GM19239 (cell line): ENCODE results near the gene METRN.
A peak's percentile ranks its signal among the peaks of the same experiment; 100 is the strongest.

ENCODE experiments used
- DNase-seq: peaks from one replicate; pipeline ENCODE4 v3.0.0; 2011; ENCODE audit warnings: low spot score; ENCODE audit not compliant: insufficient read length
- FAIRE-seq: peaks from 2 replicates; lab custom pipeline; 2011; peaks lifted over from hg19 to GRCh38; lab: Jason Lieb, UNC

METRN gene

DNA sequence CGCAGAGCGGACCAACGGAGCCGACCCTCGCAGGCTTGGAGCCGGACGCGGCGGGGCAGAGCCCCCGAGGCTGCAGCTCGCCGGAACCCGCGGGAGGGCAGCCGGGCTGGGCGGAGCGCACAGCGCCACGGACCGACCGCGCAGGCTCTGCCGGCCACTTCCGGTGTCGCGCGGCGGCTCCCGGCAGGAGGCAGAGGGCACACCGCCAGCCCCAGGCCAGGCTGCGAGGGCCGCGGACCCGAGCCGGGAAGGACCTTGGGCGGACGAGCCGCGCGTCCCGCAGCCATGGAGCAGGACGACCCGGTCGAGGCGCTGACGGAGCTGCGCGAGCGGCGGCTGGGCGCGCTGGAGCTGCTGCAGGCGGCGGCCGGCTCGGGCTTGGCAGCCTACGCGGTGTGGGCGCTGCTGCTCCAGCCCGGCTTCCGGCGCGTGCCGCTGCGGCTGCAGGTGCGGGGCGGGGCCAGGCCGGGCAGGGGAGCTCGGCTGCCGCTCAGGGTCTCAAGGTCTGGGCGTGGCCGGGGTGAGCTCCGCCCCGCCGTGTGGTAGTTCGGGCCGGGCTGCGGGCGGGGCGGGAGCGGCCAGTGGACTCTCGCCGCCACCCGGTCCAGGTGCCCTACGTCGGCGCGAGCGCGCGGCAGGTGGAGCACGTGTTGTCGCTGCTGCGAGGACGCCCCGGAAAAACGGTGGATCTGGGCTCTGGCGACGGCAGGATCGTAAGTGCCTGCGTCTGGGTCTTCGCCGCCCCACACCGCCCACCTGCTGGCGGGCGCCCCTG lies 6.3 kb downstream of the METRN start, which contains the start of gene ANTKMT:
Gene ANTKMT (plus strand): TSS at position 157 of the 775 bp plus-strand sequence. CDS start 129 bp downstream, at position 286.
- FAIRE-seq: peak; percentile 93
- DNase-seq: peak; percentile 99

DNA sequence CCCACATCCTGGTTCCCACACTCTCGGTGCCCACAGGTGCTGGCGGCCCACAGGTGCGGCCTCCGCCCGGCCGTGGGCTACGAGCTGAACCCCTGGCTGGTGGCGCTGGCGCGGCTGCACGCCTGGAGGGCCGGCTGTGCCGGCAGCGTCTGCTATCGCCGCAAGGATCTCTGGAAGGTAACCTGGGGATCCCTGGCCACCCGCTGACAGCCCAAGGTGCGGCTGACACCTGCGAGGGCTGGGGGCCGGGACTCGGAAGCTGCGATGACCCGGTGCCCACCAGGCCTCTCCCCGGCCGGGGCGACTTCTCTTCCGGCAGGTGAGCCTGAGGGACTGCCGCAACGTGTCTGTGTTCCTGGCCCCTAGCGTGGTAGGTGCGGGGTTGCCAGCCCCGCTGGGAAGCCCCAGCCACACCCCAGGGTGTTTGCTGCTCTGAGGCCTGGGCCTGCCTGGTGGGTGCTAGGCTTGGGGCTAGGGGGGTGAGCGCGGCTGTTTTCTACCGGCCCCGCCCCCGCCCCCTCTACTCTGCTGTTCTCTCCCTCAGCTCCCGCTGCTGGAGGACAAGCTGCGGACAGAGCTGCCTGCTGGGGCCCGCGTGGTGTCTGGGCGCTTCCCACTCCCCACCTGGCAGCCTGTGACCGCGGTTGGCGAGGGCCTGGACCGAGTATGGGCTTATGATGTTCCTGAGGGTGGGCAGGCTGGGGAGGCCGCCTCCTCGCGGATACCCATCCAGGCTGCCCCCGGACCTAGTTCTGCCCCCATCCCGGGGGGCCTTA lies 7.0 kb downstream of the METRN start:
- DNase-seq: no peak

DNA sequence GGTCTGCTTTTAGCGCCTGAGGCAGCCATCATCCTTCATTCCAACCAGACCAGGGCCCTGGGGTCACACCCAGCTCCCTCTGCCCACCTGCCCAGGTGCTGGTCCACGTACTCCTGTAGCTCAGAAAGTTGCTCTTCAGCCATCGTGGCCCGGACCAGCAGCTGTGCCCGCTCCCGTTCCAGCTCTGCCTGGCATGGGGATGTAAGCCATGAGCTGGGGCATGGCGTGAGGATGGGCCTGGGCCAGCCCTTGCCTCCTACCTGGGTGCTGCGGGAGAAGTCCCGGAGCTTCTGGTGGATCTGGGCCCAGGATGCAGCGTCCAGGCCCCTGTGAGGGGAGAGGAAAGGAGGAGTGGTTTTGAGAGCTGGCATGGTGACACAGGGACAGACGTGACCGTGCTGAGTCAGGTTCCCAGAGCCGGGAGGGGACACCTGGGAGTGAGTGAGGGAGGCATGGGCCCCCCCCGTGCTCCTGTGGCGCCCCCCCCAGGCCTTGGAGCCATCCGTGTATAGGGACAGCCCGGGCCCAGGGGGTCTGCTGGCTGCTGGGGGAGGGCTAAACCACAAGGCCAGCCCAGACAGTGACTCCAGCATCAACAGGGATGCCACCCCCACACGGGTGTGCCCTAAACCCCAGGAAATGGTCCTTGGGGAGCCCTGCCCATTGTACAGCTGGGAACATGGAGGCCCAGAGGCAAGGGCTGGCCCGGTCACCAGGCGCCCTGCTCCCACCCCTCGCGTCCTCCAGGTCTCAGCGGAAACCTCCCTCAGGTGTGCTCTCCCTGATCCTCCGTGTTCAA lies 8.1 kb downstream of the METRN start:
- no peak for DNase-seq
- no peak for FAIRE-seq

More for the DNA sequence above, 7.0 kb downstream of the METRN start:
- no peak for FAIRE-seq

DNA sequence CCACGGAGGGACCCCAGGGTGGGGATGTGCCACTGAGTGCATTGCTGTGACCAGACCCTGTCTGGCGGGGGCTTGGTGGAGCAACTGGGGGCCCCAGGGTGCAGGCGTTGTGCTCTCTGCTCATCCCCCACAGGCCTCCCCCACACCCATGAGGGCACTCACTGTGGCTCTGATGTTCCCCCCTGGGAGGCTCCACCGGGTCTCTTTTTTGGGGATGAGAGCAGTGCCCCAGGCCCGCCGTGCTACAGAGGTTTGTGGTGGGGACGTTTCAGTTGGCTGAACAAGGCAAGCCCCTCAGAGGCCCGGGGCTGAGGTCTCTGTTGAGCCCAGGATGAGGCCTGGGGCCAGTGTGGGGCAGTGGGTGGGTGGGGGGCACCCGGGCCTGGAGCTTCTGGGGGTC lies 8.8 kb downstream of the METRN start:
- FAIRE-seq (no peak), DNase-seq (no peak)

DNA sequence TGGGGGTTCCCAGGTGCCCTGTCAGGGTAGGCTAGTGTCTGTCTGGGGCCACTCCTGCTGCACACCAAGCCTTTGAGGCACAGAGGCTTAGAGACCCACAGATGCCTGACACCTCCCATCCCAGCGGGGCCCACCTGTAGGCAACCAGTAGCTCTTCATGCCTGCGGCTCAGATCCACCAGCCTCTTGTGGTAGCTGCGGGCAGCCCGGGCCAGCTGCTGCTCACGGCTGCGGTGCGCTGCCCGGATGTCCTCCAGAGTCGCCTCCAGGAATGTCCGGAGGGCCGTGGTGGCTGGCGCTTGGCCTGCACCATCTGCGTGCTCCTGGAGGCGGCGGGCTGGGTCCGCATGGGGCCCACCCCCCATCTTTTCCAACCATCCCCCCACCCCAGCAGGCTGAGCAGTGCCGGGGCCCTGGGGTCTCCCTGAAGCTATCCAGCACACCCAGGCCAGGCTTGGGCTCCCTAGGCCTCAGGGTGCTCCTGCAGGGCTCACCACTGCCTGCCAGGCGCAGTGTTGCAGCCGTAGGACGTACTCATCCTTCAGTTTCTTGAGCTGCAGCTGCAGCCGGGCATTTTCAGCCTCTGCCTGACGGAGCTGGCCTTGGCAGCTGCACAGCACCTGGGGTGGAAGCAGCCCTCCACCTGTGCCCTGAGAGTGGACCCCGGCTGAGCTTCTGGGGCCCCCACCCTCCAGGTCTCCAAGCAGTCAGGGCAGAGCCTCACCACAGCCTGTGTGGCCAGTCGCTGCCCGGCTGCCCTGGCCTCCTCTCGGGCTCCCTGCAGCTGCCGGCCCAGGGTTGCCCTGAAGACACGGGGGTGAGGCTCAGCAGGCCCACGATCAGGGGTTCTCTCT lies 9.5 kb downstream of the METRN start:
- DNase-seq (no peak), FAIRE-seq (no peak)

DNA sequence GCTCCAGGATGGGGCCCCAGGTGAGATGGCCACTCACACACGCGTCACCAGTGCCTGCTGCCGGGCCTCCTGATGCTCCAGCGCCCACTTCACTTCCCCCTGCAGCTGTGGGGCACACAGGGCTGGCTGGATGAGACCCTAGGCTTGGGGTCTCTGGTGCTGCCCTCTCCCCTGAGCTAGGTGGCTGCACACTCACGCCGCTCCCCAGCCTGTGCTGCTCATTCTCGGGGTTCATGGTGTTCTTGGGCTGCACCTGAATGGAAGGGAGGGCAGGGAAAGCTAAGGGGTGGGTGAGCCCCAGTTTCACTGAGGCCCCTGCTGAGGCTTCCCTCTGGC lies 10.1 kb downstream of the METRN start:
- FAIRE-seq: no peak

DNA sequence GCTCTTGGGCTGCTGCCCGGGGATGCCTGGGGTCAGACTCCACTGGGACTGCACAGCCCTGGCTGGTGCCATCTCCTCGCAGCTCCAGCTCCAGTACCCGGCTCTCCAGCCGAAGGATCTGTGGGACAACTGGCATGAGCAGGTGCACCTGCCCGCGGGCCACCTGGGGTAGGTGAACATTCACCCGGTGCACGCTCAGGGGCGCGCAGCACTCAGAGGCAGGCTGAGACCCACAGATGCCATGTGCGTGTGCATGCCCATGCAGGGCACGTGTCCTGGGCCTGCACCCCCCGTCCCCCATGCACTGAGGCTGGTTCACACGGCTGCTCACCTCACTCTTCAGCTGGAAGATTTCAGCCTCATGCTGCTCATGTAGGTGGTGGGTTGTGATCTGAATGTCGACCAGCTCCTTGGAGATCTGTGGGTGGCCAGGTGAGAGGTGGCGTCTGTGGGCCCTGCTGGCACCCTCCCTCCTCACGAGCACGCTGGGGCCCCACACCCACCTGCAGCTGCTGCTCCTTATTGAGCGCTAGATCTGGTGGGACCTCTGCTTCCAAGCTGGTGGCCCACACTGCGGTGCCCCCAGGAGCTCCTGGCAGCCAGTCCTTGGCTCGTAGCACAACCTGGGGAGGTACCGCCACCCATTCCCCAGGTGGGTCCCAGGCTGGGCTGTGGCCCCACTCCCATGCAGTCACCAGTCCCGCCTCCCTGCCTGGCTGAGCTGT lies 10.7 kb downstream of the METRN start:
- DNase-seq (no peak), FAIRE-seq (no peak)

More for the DNA sequence above, 10.1 kb downstream of the METRN start:
- DNase-seq: no peak

DNA sequence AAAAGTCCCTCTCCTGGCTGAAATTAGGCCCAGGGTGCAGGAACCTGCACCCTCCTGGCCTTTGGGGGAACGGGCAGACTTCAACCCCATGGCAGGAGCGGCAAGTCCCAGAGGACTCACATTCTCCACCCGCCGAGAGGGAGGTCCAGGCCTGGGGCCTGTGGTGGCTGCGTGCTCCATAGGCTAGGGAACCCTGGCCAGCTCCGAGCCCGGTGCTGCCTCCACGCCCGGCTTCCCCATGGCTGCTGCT lies 11.2 kb downstream of the METRN start:
- DNase-seq (no peak), FAIRE-seq (no peak)

DNA sequence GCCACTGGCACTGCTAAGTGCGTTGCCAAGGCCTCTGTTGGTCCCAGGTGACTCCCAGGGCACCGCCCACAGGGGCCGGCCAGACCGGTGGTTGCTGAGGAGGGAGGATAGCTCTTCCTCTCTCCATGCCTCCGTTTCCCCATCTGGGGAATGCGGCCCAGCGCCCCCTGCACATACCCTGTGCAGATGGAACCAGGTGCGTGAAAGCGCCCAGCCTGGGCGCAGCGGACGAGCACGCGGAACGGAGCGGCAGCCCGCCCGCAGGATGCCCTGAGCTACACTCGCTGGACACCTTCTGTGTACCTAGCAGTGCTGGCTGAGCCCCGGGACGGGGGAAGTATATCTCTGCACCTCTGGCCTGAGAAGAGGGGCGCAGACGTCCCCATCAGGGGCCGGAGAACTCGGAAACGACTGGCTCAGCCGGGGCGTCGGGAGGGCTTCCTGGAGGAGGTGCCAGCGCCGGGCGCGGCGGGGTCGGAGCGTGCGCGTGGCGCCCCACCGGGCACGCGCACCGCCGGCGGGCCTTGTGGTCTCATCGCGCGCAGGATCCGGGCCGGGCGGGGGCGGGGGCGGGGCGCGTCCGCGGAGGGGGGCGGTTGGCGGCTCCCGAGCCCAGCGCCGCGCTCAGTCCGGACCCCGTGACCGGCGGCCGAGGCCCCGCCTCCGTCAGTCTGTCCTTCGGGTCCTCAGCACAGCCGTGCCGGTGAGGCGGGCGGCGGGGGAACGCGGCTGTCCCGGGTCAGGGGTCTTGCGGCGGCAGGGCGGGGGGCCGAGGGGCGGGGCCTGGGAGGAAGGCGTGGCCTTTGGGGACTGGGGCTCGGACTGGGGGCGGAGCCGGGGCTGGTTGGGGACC lies 11.7 kb downstream of the METRN start, which contains the start of the genes CCDC78 and HAGHL:
Gene CCDC78 (minus strand): TSS at position 6 of the 853 bp plus-strand sequence. CDS start 76 bp downstream, outside the sequence.
Gene HAGHL (plus strand): TSS at position 669 of the 853 bp plus-strand sequence. CDS start 404 bp downstream, outside the sequence.
- peak; percentile 48 for FAIRE-seq
- DNase-seq: peak; percentile 90

DNA sequence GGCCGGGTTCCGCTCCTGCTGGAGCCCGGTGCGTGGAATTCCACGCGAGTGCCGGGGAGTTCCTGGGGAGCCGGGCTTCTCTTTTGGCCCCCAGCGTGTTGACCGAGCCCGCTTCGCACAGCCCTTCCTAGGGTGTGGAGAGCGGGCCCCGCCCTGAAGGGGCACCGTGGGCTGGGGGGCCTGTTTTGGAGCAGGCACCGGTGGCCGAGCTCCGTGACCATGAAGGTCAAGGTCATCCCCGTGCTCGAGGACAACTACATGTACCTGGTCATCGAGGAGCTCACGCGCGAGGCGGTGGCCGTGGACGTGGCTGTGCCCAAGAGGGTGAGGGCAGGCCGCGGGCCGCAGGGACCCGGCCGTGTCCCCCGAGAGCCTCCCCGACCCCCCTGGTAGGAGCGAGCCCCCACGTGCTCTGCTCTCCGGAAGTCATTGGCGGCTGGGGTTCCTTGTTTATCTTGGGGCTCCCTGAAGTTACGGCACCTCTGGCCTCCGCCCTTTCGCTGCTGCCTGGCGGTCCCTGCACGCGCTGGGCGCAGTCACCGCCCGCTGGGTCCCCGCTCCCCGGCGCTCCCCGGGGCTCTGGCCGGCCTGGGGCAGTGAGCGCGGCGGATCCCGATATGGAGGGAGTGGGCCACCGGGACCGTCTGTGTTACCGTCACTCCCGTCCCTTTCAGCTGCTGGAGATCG lies 12.5 kb downstream of the METRN start:
- FAIRE-seq (no peak), DNase-seq (no peak)

DNA sequence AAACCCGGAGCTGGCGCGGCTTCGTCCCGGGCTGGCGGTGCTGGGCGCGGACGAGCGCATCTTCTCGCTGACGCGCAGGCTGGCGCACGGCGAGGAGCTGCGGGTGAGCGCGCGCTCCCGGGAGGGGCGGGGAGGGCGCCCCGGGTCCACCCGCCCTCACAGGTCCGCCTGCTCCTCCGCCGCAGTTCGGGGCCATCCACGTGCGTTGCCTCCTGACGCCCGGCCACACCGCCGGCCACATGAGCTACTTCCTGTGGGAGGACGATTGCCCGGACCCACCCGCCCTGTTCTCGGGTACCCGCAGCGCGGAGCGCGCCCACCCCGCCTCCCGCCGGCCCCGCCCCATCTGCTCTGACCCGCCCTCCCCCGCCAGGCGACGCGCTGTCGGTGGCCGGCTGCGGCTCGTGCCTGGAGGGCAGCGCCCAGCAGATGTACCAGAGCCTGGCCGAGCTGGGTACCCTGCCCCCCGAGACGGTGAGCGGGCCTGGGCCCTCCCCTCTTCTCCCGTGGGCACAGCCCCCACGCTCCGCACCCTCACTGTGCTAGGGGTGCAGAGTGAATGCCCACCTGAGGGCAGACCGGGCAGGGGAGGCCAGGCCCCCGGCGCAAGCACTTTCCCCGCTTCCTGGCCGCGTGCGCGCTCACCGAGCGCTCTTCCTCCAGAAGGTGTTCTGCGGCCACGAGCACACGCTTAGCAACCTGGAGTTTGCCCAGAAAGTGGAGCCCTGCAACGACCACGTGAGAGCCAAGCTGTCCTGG lies 13.4 kb downstream of the METRN start:
- DNase-seq (peak; percentile 91), FAIRE-seq (peak; percentile 87)

DNA sequence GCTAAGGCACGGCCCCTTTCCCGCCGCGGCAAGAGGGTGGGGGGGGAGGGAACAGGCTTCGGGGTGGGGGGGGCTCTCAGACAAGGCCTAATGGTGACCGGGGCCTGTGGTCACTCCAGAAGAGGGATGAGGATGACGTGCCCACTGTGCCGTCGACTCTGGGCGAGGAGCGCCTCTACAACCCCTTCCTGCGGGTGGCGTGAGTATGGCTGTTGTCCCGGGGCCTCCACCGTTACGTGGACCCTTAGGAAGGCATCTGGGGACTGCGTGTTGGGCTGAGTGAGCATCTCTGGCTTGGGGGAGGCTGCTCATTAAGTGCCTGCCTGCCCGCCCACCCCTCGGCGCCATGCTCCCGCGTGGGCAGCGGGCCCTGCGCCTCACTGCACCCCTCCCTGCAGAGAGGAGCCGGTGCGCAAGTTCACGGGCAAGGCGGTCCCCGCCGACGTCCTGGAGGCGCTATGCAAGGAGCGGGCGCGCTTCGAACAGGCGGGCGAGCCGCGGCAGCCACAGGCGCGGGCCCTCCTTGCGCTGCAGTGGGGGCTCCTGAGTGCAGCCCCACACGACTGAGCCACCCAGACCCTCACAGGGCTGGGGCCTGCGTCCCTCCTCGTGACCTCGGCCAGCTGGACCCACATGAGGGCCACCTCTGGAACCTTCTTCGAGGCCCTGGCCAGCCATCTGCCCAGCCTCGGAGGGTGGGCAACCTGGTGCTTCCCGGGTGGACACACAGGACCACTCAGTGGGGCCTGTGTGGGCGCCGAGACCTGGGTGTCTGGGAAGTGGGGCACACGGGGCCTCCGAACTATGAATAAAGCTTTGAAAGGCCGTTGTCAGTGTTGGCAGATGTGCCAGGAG lies 14.2 kb downstream of the METRN start:
- no peak for FAIRE-seq

DNA sequence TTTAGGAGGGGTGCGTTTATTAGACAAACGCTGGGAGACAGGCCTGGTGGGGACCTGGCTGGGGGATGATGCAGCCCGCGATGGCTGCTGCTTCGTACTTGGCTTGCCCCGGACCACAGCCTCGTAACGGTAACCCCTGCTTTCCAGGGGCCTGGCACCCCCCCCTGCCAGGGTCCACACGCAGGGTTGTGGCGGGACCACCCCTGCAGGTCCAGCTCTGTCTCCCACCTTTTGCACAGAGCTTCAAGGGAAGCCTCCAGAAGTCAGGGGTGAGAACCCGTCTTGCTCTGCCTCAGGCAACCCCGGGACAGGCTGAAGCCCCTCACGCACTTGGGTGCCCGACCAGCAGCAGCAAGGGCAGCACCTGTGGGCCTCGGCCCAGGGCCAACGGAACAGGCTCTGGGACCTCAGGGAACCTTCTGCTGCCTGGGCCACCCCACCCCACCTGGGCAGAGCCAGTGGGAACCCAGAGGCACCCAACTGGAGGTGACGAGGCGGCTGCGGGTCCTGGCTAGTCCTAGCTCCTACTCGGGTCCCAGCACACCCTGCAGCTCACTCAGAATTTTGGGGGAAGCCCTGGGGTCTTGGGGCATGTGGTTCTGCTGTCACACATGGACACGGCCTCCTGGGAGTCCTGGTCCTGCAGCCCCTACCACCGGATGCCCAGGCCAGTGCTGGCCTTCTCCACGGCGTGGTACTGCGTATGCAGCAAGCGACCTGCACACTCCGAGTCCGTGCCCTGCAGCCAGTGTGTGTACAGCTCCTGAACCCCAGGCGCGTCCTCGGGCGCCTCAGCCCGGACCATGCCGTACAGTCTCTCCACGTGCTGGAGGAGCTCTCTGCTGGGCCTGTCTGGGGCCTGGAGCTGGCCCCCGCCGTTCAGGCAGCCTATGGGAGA lies 15.1 kb downstream of the METRN start:
- no peak for FAIRE-seq
- no peak for DNase-seq

More for the DNA sequence above, 14.2 kb downstream of the METRN start:
- no peak for DNase-seq

DNA sequence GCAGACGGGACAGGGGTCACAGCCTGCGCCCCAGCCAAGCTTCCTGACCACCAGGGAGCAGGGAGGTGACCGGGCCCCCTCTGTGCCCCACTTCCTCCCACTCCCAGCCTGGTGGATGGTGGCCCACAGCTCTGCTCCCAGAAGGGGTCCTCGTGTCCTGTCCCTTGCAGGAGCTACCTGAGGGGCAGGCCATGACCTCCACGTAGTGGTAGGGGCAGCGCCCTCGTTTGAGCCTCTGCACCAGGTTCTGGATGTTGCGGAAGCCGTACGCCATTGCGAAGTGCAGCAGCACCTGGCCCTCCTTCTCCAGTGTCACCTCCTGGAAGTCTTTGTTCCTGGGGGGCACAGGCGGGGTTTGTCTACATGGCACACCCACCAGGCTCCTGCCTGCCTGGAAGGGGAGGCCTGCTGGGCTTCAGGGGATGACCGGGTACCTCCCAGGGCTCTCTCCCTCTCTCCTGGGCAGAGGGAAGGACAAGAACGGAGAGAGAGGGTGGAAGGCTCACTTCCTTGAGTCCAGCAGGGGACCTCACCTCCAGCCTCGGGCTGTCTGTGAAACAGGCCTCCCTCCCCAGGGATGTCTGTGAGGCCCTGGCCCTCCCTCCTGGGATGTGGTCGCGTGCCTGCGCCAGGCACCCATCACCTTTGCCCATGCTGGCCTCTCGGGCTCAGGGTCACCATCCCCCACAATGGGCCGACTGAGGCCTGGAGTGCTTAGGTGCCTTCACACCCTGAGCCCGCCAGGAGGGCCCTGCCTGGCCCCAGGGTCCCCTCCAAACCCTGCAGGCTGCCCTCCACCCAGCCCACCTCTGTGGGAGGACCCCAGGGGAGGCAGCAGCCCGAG lies 16.0 kb downstream of the METRN start:
- FAIRE-seq (no peak), DNase-seq (no peak)
